K562 (cell line): ENCODE results near the gene SYMPK. TPM values are rescaled to one million over a fixed set of nuclear protein-coding genes. Genes with fewer than 3 reads are reported as not detected.

Experiments
- ARHGAP35 ChIP-seq: fragments of 450-650 bp; IDR thresholded peaks from 2 replicates; pipeline ENCODE4 v1.6.1; 2018; ENCODE audit not compliant: partially characterized antibody
- CREB1 ChIP-seq, 2 experiments: sonication (generic) in 1 of 2; formaldehyde crosslinking in 1 of 2; IDR thresholded peaks; 2 replicates each; pipeline versions ENCODE4 v1.6.1 to v1.8.0; 2012 to 2022; ENCODE audit warnings: inconsistent platforms in 1 of 2, mild to moderate bottlenecking in 1 of 2, missing genetic modification reagents in 1 of 2, moderate library complexity in 1 of 2
- GABPB2 ChIP-seq: fragments of 250-450 bp; sonication (Bioruptor Pico); conservative IDR thresholded peaks from 2 replicates; pipeline ENCODE4 v1.5.1; 2021; ENCODE audit warnings: mild to moderate bottlenecking
- HSF4 ChIP-seq: fragments of 250-450 bp; sonication (Bioruptor Pico); IDR thresholded peaks from 2 replicates; pipeline ENCODE4 v2.1.2; 2022; ENCODE audit warnings: mild to moderate bottlenecking, moderate library complexity, borderline replicate concordance
- LCOR ChIP-seq: sonication (generic); formaldehyde crosslinking; IDR thresholded peaks from 2 replicates; pipeline ENCODE4 v1.8.0; 2022; ENCODE audit warnings: mild to moderate bottlenecking, missing genetic modification reagents
- MYC ChIP-seq, 2 experiments: fragments of 250-450 bp in 1 of 2; sonication (Bioruptor Pico) in 1 of 2; IDR thresholded peaks; 2 replicates each; pipeline versions ENCODE4 v1.5.1 to v1.6.1; 2012 to 2021; ENCODE audit warnings: low read depth in 2 of 2, borderline replicate concordance in 1 of 2, improper control_type of control experiment in 1 of 2, low read length in 1 of 2, mild to moderate bottlenecking in 1 of 2, moderate library complexity in 1 of 2
- YY1 ChIP-seq, 3 experiments: IDR thresholded peaks; 2 replicates each; pipeline ENCODE4 v1.6.1; 2011; ENCODE audit warnings: low read length in 2 of 3, mild to moderate bottlenecking in 2 of 3, moderate library complexity in 2 of 3, borderline replicate concordance in 1 of 3, control low read depth in 1 of 3, low read depth in 1 of 3; ENCODE audit not compliant: insufficient read depth in 3 of 3, insufficient replicate concordance in 2 of 3, control insufficient read depth in 1 of 3, insufficient read length in 1 of 3; ENCODE audit errors: extremely low read depth in 1 of 3
- ZBTB7A ChIP-seq: IDR thresholded peaks from 2 replicates; pipeline ENCODE4 v1.6.1; 2011; ENCODE audit warnings: low read depth, mild to moderate bottlenecking, low read length, moderate library complexity, borderline replicate concordance; ENCODE audit not compliant: control insufficient read depth
- ZFX ChIP-seq: sonication (generic); formaldehyde crosslinking; IDR thresholded peaks from 2 replicates; pipeline ENCODE4 v1.8.0; 2022; ENCODE audit warnings: mild to moderate bottlenecking, missing genetic modification reagents, moderate library complexity
- ZNF121 ChIP-seq: sonication (generic); formaldehyde crosslinking; conservative IDR thresholded peaks from 2 replicates; pipeline ENCODE4 v1.8.0; 2022; ENCODE audit warnings: missing genetic modification reagents
- ZNF217 ChIP-seq: sonication (generic); formaldehyde crosslinking; IDR thresholded peaks from 2 replicates; pipeline ENCODE4 v1.8.0; 2022; ENCODE audit warnings: mild to moderate bottlenecking, missing genetic modification reagents
- ZNF699 ChIP-seq: fragments of 250-450 bp; sonication (Bioruptor Pico); IDR thresholded peaks from 2 replicates; pipeline ENCODE4 v1.8.0; 2021; ENCODE audit warnings: mild to moderate bottlenecking, moderate library complexity; ENCODE audit not compliant: insufficient replicate concordance
- polyA plus RNA-seq, 8 experiments: library from polyadenylated mRNA; depleted of rRNA in 4 of 8; stranded (reverse) in 5 of 8; unstranded in 3 of 8; fragments of >200 nt; fragmentation: Nextera tagmentation in 2 of 8; fragmentation: Illumina TruSeq in 1 of 8; extraction: Ambion mirVana in 2 of 8; extraction: Trizol in 1 of 8; gene quantifications; 2 replicates each; pipeline versions ENCODE4 v1.2.1 to v1.2.3, GENCODE V29; 2011 to 2014; ENCODE audit warnings: inconsistent platforms in 1 of 8, missing spikeins in 1 of 8
- total RNA-seq, 7 experiments: library from RNA; depleted of rRNA in 6 of 7; stranded (reverse); fragments of >200 nt in 6 of 7; fragmentation: Illumina TruSeq in 2 of 7; extraction: Trizol in 2 of 7; gene quantifications; 2 replicates each; pipeline versions ENCODE4 v1.2.1 to v1.2.3, GENCODE V29; 2011 to 2021; ENCODE audit warnings: low replicate concordance in 1 of 7
- TF ChIP-seq, protein P1 (sequence below): fragments of 250-450 bp; sonication (Bioruptor Pico); IDR thresholded peaks from 2 replicates; pipeline ENCODE4 v1.5.0; 2021; ENCODE audit warnings: mild to moderate bottlenecking, moderate library complexity
- TF ChIP-seq, protein P2 (sequence below): fragments of 450-650 bp; IDR thresholded peaks from 2 replicates; pipeline ENCODE4 v1.6.1; 2016; ENCODE audit warnings: antibody characterized with exemption
- TF ChIP-seq, protein P3 (sequence below): fragments of 250-450 bp; sonication (Bioruptor Pico); IDR thresholded peaks from 2 replicates; pipeline ENCODE4 v1.5.0; 2021
- TF ChIP-seq, protein P4 (sequence below), 2 experiments: fragments of 450-650 bp in 1 of 2; IDR thresholded peaks; 2 replicates each; pipeline ENCODE4 v1.6.1; 2011 to 2017; ENCODE audit warnings: low read depth in 2 of 2, antibody characterized with exemption in 1 of 2, borderline replicate concordance in 1 of 2, low read length in 1 of 2, mild to moderate bottlenecking in 1 of 2, mixed read lengths in 1 of 2; ENCODE audit not compliant: control insufficient read depth in 1 of 2

Gene SYMPK
- total and polyA plus RNA-seq, 9 of the 15 experiments (the other 6 are each of a cell fraction or from before 2014, with no cell fraction given), result 0.73 to 95.5 (median 58.4) TPM

DNA sequence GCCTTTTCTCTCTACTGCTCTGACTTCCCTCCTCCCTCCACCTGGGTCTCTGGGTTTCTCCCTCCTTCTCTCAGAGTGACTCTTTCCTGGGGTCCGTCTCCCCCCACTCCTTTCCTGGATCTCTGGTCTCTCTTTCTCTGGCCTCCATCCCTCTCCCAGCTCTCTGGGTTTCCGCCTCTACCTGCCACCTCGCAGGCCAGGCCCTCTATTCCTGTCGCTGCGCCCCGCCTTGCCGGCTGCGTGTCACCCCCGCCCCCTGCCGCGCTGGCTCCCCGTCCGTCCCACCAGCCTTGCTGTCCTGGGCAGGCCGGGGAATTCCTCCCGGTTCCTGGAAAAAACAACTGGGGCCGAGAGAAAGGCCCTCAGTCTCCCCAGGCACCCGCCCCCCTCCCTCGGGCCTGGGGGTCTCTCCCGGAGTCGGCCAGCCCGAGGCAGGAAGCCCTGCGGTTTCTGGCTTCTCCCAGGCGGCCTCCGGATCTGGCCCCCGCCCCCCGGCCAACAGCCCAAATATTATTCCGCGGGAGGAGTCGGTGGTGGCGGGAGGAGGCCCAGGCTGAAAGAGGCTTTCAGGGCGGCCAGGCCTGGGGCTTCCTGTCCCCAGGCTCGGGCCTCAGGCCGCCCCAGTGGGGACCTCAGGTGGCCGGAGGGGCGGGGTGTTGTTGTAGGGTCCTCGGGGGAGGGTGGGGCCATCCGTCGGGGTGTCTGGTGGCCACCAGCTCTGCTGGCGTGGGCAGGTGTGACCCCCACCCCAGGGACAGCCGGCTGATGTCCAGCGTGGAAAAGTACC, 13.7 kb upstream of the SYMPK start (continued):
- TF ChIP-seq, protein P1, sequence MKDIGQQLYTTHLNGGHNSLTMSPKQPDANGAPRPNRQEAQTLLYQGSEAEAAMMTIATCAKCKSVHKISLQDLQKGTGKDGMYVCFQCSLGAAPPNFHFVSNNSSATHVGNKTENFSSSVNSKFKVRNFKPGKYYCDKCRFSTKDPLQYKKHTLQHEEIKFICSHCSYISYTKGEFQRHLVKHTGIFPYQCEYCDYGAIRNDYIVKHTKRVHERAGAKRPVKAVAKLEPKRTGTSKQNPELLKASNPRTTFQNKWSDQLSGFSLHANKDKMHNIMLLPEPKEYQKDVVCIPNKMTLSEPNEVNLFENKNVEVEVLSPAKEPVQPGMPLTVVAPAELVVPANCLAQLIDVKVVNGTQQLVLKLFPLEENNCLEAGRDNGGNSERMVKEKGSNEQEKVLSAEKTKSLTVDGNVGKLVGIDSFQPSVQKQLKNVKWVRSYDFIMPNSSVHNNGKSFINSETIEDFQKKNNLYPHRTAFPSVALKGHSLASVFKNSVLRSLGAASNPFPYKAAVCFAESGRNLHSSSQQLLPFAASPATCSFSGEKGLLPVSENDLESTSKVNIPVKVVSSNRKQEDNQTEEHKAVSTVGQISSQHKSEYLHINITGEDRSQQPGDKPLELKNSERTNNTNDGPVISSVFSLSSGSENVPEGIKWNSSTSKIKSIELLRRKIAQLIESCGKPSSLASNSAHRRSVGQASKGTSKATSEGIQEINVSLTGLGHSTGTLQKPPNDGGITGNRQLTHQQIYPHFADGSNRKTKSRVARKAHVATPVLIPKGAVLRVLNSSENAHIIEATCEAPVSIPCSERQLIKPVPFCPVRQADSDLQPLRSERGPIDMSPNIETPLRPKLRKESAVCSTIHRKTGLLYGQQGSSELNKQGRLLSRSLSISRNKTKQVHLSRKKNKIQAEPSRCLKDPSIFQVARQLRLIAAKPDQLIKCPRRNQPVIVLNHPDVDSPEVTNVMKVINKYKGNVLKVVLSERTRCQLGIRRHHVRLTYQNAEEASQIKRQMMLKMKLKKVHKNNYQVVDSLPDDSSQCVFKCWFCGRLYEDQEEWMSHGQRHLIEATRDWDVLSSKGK (CRISPR knock-in tag), result no peak
- TF ChIP-seq ARHGAP35 (peak; percentile 31), ZFX (CRISPR knock-in tag) (peak; percentile 88), YY1 (IDR thresholded peaks at IDR 0.05; ENCODE audit: borderline replicate concordance in 1 of 3, control insufficient read depth in 1 of 3, extremely low read depth in 1 of 3, insufficient read depth in 3 of 3, insufficient read length in 1 of 3, insufficient replicate concordance in 2 of 3, low read depth in 1 of 3, low read length in 2 of 3) (no peak), MYC (IDR thresholded peaks at IDR 0.05; ENCODE audit: low read depth, low read length) (0 out of 2 replicates have a peak, but pooled peaks have one; percentile 3), MYC (CRISPR knock-in tag; IDR thresholded peaks at IDR 0.05; ENCODE audit: borderline replicate concordance, low read depth) (no peak), HSF4 (CRISPR knock-in tag) (no peak), LCOR (CRISPR knock-in tag) (no peak), GABPB2 (CRISPR knock-in tag) (no peak), CREB1 (IDR thresholded peaks at IDR 0.05) (no peak; the same call in 1 of the 2 replicates), CREB1 (CRISPR knock-in tag; IDR thresholded peaks at IDR 0.05) (no peak), ZNF121 (no peak), ZNF217 (CRISPR knock-in tag) (no peak), ZBTB7A (peak; percentile 70; the same call in 1 of the 2 replicates), ZNF699 (CRISPR knock-in tag) (no peak)
- TF ChIP-seq, protein P2, sequence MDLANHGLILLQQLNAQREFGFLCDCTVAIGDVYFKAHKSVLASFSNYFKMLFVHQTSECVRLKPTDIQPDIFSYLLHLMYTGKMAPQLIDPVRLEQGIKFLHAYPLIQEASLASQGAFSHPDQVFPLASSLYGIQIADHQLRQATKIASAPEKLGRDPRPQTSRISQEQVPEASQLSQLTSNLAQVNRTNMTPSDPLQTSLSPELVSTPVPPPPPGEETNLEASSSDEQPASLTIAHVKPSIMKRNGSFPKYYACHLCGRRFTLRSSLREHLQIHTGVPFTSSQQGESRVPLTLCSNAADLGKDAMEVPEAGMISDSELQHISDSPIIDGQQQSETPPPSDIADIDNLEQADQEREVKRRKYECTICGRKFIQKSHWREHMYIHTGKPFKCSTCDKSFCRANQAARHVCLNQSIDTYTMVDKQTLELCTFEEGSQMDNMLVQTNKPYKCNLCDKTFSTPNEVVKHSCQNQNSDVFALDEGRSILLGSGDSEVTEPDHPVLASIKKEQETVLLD, result peak; percentile 78
- TF ChIP-seq, protein P3, sequence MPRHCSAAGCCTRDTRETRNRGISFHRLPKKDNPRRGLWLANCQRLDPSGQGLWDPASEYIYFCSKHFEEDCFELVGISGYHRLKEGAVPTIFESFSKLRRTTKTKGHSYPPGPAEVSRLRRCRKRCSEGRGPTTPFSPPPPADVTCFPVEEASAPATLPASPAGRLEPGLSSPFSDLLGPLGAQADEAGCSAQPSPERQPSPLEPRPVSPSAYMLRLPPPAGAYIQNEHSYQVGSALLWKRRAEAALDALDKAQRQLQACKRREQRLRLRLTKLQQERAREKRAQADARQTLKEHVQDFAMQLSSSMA, result no peak
- TF ChIP-seq, protein P4, sequence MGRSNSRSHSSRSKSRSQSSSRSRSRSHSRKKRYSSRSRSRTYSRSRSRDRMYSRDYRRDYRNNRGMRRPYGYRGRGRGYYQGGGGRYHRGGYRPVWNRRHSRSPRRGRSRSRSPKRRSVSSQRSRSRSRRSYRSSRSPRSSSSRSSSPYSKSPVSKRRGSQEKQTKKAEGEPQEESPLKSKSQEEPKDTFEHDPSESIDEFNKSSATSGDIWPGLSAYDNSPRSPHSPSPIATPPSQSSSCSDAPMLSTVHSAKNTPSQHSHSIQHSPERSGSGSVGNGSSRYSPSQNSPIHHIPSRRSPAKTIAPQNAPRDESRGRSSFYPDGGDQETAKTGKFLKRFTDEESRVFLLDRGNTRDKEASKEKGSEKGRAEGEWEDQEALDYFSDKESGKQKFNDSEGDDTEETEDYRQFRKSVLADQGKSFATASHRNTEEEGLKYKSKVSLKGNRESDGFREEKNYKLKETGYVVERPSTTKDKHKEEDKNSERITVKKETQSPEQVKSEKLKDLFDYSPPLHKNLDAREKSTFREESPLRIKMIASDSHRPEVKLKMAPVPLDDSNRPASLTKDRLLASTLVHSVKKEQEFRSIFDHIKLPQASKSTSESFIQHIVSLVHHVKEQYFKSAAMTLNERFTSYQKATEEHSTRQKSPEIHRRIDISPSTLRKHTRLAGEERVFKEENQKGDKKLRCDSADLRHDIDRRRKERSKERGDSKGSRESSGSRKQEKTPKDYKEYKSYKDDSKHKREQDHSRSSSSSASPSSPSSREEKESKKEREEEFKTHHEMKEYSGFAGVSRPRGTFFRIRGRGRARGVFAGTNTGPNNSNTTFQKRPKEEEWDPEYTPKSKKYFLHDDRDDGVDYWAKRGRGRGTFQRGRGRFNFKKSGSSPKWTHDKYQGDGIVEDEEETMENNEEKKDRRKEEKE (IDR thresholded peaks at IDR 0.05; ENCODE audit: borderline replicate concordance in 1 of 2, control insufficient read depth in 1 of 2, low read depth in 2 of 2, low read length in 1 of 2), result no peak
